LNCaP clone FGC (cell line): Measurements from ENCODE around the gene RSF1.
A peak's percentile ranks its signal among the peaks of the same experiment; 100 is the strongest.
"Not testable (repeated sequence)": the region's sequence is repeated elsewhere in the genome, so short reads cannot be mapped to it uniquely, and the experiment has no call there.

ENCODE experiments used
- DNase-seq: peaks from one replicate; pipeline ENCODE4 v3.0.0-alpha.2; 2011; ENCODE audit warnings: low read depth
- H3K4me3 ChIP-seq: 2 replicates; pipeline ENCODE4 v1.5.1; 2011; ENCODE audit warnings: mild to moderate bottlenecking, low read depth, low read length, control low read depth
- CTCF ChIP-seq: IDR thresholded peaks from 2 replicates; pipeline ENCODE4 v1.5.1; 2012; ENCODE audit warnings: mild to moderate bottlenecking; ENCODE audit not compliant: control insufficient read depth, insufficient read depth; ENCODE audit errors: extremely low read depth

The RSF1 gene

GRCh38 chr11:77820565-77821348 lies at the start of gene RSF1, which contains the start of gene AAMDC:
RSF1 (minus strand) TSS chr11:77820722; CDS start chr11:77820714, 8 bp downstream.
AAMDC (plus strand) TSS chr11:77821144; CDS start chr11:77842497, 21,353 bp downstream.
- peak within 1 kb of the TSS; percentile 97 for H3K4me3 ChIP-seq
- TF ChIP-seq CTCF = peak; percentile 77
- peak; percentile 93 for DNase-seq

GRCh38 chr11:77868744-77869143 lies 48.2 kb upstream of the RSF1 start:
- no peak for TF ChIP-seq CTCF
- DNase-seq = no peak
- no peak overlapping the region for H3K4me3 ChIP-seq

GRCh38 chr11:77866336-77866735 lies 45.8 kb upstream of the RSF1 start:
- TF ChIP-seq CTCF = no peak
- no peak overlapping the region for H3K4me3 ChIP-seq
- DNase-seq = no peak

GRCh38 chr11:77865805-77866204 lies 45.3 kb upstream of the RSF1 start:
- no peak for TF ChIP-seq CTCF
- no peak overlapping the region for H3K4me3 ChIP-seq
- no peak for DNase-seq

- not testable (repeated sequence) for DNase-seq, H3K4me3 ChIP-seq
Observed at GRCh38 chr11:77861444-77861843, 40.9 kb upstream of the RSF1 start.

- not testable (repeated sequence) for DNase-seq, H3K4me3 ChIP-seq
Observed at GRCh38 chr11:77857906-77858457, 37.5 kb upstream of the RSF1 start.

- no peak for TF ChIP-seq CTCF
- no peak overlapping the region for H3K4me3 ChIP-seq
- no peak for DNase-seq
Observed at GRCh38 chr11:77854838-77855237, 34.3 kb upstream of the RSF1 start.

- no peak for DNase-seq
- TF ChIP-seq CTCF = no peak
- H3K4me3 ChIP-seq = no peak overlapping the region
Observed at GRCh38 chr11:77851503-77851902, 31.0 kb upstream of the RSF1 start.

- DNase-seq, H3K4me3 ChIP-seq: not testable (repeated sequence)
Observed at GRCh38 chr11:77843700-77844099, 23.2 kb upstream of the RSF1 start.
